ENCODE results near the gene KCNG1. TPM values are rescaled to one million over a fixed set of nuclear protein-coding genes. Genes with fewer than 3 reads are reported as not detected.

The KCNG1 gene
- total RNA-seq, 1 donor from 2014 or later = not detected

DNA sequence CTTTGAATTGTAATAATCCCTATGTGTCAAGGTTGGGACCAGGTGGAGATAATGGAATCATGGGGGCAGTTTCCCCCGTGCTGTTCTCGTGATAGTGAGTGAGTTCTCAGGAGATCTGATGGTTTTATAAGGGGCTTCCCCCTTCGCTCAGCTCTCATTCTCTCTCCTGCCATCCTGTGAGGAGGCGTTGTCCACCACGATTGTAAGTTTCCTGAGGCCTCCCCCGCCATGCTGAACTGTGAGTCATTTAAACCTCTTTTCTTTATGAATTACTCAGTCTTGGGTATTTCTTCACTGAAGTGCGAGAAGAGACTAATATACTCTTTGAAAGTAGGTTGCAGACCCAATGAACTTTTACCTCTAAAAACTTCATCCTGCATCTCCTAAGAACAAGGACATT is 39.2 kb upstream of the KCNG1 start:
- no peaks in the 10 kb centered on the region for H3K4me1 ChIP-seq
- DNase-seq = no peak
- no peak for ATAC-seq
- intact Hi-C loops (cut with DNase I) = no loop called here
- no peaks in the 10 kb centered on the region for H3K36me3 ChIP-seq
- TF ChIP-seq, protein P1, sequence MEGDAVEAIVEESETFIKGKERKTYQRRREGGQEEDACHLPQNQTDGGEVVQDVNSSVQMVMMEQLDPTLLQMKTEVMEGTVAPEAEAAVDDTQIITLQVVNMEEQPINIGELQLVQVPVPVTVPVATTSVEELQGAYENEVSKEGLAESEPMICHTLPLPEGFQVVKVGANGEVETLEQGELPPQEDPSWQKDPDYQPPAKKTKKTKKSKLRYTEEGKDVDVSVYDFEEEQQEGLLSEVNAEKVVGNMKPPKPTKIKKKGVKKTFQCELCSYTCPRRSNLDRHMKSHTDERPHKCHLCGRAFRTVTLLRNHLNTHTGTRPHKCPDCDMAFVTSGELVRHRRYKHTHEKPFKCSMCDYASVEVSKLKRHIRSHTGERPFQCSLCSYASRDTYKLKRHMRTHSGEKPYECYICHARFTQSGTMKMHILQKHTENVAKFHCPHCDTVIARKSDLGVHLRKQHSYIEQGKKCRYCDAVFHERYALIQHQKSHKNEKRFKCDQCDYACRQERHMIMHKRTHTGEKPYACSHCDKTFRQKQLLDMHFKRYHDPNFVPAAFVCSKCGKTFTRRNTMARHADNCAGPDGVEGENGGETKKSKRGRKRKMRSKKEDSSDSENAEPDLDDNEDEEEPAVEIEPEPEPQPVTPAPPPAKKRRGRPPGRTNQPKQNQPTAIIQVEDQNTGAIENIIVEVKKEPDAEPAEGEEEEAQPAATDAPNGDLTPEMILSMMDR (IDR thresholded peaks at IDR 0.05) = no peak
- peaks cover 22% of the 10 kb centered on the region for H3K27me3 ChIP-seq
- H3K9me3 ChIP-seq = no peaks in the 10 kb centered on the region
- no peak overlapping the region for H3K4me3 ChIP-seq
- H3K27ac ChIP-seq = no peak overlapping the region

DNA sequence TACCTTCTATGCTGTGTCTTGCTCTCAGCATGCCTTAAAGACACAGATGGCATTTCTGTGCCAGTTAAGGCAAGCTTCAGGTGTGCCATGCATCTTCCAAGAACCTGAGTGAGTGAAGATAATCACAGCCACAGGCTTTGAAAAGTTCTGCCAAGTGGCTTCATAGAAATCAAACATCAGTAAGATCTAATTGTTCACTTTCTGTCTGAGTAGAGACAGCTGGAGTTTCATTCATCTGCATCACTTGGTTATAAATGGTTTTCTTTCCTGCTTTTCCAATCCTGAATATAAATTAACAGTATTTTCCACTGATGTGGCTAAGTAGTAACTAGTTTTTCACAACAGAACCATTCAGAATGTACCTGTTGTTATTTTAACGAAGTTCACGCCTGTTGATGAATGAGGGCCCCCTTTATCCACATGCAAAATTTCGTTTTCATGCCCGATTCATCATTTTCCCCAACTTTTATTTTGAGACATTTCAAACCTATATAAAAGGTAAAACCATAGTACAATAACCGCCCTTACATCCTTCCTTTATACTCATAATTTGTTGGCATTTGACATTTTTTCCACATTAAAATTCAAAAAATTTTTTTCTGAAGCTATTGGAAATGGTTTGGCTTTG is 38.6 kb upstream of the KCNG1 start:
- TF ChIP-seq, protein P1 (IDR thresholded peaks at IDR 0.05) = no peak
- Histone ChIP-seq H3K36me3 (no peaks in the 10 kb centered on the region), H3K9me3 (no peaks in the 10 kb centered on the region), H3K4me3 (no peak overlapping the region), H3K27ac (no peak overlapping the region), H3K27me3 (peaks cover 24% of the 10 kb centered on the region), H3K4me1 (no peaks in the 10 kb centered on the region)
- DNase-seq (no peak), ATAC-seq (no peak)
- intact Hi-C loops (cut with DNase I) = no loop called here

DNA sequence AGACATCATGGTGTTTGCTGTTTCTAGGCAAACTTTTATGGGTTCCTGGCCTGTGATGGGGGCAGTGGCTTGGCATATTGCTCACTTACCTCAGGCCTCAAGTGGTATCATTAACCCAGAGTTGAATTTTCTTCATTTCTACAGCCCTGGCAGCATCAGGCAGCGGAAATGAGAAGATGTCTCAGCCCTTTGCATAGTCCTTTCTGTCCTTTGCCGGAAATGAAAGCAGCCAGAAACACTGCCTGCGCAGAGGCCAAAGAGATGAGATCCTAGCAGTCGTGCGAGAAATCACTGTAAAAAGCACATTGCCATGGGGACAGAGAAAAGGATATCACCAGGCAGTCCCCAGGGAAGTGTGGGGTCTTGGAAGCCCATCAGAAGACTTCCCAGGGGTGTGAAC is 37.4 kb upstream of the KCNG1 start:
- Histone ChIP-seq H3K9me3 (no peaks in the 10 kb centered on the region), H3K36me3 (no peaks in the 10 kb centered on the region), H3K4me3 (no peak overlapping the region), H3K4me1 (no peaks in the 10 kb centered on the region), H3K27me3 (peaks cover 19% of the 10 kb centered on the region), H3K27ac (no peak overlapping the region)
- intact Hi-C loops (cut with DNase I) = no loop called here
- DNase-seq (no peak), ATAC-seq (no peak)
- TF ChIP-seq, protein P1 (IDR thresholded peaks at IDR 0.05) = no peak

DNA sequence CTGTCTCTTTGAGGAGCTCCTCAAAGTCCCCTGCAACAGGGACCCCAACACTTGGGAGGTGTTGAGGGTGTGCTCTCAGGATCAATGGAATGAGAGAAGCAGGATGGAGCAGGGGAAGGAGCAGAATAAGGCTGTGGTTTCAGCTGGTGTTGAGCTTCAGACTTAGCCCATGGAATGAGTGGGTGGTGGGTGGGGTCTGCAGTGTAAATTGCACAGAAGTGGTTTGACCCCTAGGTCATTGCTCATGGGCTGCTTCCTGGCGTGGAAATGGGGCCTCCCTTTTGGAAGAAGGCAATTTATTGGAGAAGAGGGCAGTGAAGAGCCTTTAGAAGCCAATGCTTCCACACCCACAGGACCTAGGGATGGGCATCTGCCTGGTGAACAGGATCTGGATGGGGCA is 37.0 kb upstream of the KCNG1 start:
- intact Hi-C loops (cut with DNase I) = no loop called here
- H3K27me3 ChIP-seq = peaks cover 19% of the 10 kb centered on the region
- H3K4me1 ChIP-seq = no peaks in the 10 kb centered on the region
- TF ChIP-seq, protein P1 (IDR thresholded peaks at IDR 0.05) = no peak
- no peaks in the 10 kb centered on the region for H3K9me3 ChIP-seq
- ATAC-seq (peak; percentile 37), DNase-seq (no peak)
- H3K27ac ChIP-seq = no peak overlapping the region
- H3K36me3 ChIP-seq = no peaks in the 10 kb centered on the region
- no peak overlapping the region for H3K4me3 ChIP-seq

GRCh38 chr20:51058017-51058416 is 35.1 kb upstream of the KCNG1 start:
- no peaks in the 10 kb centered on the region for H3K9me3 ChIP-seq
- intact Hi-C loops (cut with DNase I) = no loop called here
- TF ChIP-seq, protein P1 (IDR thresholded peaks at IDR 0.05) = no peak
- H3K27ac ChIP-seq = no peak overlapping the region
- no peak overlapping the region for H3K4me3 ChIP-seq
- ATAC-seq = no peak
- no peaks in the 10 kb centered on the region for H3K4me1 ChIP-seq
- no peak for DNase-seq
- H3K27me3 ChIP-seq = peaks cover 21% of the 10 kb centered on the region
- H3K36me3 ChIP-seq = no peaks in the 10 kb centered on the region

DNA sequence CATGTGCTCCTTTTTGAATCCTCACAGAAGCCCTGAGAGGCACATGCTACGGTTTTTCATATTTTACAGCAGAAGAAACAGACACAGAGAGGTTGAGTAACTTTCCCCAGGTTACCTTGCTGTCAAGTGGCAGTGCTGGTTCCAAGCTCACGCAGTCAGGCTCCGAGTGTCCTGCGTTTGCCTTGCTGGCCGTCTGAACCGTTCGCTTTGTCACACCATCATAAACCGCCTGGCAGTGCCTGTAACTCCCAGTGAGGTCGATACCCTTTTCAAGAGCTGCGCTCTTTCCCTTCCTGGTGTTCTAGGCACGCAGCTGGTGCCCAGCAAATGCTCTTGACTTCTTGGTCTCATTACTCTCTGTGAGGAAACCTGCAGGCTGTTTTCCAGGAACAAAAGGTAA is 31.3 kb upstream of the KCNG1 start:
- H3K36me3 ChIP-seq = no peaks in the 10 kb centered on the region
- no peaks in the 10 kb centered on the region for H3K4me1 ChIP-seq
- intact Hi-C loops (cut with DNase I) = no loop called here
- no peak for ATAC-seq
- H3K27me3 ChIP-seq = peaks cover 49% of the 10 kb centered on the region
- DNase-seq = no peak
- no peaks in the 10 kb centered on the region for H3K9me3 ChIP-seq
- H3K27ac ChIP-seq = no peak overlapping the region
- TF ChIP-seq, protein P1 (IDR thresholded peaks at IDR 0.05) = no peak
- no peak overlapping the region for H3K4me3 ChIP-seq
